ENCODE data around the gene CLDN4. TPM values are rescaled to one million over a fixed set of nuclear protein-coding genes. Genes with fewer than 3 reads are reported as not detected.

Gene CLDN4
- total RNA-seq, 1 donor from 2014 or later: not detected

DNA sequence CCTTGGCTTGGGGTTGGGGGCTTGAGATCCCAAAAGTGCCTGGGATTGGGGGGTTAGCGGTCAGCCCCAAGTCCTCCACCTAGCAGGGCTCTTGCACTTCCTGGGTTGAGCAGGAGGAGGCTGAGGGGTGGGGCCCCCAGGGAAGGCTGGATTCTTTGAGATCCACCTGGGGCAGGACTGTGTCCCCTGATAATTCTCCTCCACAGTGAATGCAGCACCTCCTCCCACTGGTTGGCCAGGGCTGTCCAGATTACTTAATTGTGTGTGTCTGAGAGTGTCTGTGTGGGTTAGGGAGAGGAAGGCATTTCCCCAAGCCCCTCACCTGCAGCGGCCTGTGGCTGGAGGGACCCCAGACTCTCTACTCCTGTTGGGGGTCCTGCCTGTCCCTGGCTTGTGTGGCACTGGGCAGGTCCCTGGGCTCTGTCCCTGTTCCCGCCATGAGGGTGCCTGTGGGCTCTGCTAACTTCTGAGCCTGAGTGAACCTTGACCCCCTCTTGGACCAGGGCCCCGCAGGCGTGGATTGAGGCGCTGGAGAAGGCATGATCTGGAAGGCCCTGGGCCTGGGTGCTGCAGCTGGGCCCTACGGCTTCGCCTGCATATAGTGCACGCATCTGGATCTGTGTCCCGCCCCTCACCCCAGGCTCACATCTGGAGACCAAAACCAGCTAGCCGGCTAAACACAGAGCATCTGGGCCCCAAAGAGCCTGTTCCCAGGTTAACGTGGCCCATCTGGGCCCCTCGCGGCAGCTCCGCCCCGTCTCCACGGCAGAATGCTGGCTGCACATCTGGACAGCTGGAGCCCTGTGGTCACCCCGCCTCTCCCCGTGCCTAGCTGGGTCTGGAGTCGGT is 40.6 kb downstream of the CLDN4 start:
- intact Hi-C loops (cut with micrococcal nuclease): no loop called here

DNA sequence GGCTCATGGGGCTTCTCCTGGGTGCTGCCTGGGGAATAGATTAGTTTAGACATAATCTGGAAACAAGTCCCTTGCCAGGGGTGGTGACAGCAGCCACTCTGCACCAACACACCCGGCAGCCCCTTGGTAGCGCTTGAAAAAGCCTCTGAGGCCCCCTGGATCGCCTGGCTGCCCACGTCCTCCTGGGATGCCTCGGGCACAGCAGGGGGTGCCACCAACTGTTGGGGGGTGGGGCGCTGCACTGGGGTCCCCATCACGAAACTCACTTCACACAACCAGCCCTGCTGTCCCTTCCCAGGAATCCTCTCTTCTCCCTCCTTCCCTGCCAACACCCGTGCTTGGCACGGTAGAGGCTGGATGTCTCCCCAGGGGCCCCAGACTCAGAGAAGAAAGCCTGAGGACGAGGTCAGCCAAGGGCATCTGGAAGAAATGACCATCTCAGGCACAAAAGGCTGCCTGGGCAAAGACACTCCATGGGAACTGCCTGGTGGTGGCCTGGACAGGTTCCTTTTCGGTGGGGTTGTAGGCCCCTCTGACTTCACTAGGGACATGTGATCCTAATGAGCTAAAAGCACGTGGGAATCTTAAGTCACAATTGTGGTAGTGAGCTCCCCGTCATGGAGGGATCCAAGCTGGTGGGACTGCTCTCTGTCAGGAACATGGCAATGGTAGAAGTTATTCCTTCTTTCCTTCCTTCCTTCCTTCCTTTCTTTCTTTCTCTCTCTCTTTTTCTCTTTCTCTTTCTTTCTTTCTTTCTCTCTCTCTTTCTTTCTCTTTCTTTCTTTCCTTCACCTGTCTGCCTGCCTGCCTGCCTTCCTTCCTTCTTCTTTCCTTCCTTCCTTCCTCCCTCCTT is 41.5 kb downstream of the CLDN4 start:
- intact Hi-C loops (cut with micrococcal nuclease): no loop called here

DNA sequence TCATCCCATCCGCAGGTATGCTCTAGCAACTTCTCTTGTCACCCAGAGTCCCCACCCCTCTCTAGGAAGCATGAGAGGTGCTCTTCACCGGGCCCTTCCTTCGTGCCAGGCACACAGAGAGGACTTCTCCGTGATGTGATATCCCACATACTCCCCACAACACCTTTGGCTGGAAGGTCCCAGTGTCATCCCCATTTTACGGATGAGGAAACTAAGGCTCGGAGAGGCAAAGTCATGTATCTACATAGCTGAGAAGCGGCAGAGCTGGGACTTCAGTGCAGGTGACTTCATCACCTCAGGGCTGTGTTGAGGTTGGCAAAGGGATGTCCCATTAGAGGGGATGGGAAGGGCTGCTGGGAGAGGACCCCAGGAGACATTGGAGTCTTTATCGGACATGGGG is 45.6 kb downstream of the CLDN4 start:
- intact Hi-C loops (cut with micrococcal nuclease): no loop called here

DNA sequence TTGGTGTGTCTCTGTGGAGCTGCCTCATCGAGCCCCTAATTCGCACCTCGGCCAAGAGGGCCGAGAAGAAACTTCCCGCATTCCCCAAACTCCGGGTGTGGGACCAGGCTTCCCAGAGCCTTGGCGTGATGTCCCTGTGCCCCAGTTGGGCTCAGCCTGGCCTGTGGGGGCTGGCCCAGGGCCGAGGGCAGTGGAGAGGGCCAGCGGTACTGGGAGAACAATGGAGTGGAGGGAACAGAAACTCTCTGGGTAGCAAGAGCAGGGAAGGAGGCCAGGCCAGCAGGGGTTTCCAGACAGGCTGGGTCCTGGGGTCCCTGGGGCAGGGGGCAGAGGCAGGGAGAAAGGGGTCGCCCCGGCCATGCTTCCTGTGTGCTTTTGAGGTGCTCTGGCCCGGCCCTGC is 46.2 kb downstream of the CLDN4 start:
- intact Hi-C loops (cut with micrococcal nuclease): no loop called here

DNA sequence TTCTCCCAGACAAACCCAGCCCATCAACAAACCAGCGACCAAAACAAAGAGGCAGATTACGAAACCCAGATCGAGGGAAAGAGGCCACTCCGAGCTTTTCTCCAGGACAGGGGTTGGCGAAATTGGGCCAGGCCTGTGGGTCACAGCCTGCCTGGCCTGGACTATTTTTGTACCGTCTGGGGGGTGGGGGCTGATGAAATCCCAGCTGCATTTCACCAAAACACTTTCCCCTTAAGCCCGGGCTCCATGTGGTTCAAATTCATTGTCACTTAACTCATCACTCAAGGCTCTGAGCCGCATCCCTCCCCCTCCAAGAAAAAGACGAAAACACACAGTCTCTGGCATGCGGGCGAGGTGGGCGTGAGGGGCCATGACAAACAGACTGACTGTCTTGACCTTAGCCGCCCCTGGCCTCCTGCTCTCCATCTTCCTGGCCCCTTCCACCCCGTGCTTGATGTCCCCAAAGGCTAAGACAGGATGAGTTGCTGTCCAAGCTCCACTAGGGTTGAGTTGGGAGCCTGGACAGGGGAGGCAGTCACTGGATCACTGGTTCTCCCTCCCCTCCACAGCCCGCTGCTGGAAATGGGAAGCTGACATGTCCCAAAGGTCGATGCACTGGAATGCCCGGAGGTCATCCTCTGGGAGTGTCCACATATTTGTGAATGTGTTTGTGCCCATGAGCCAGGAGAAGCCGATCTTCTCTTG is 49.3 kb downstream of the CLDN4 start:
- intact Hi-C loops (cut with micrococcal nuclease): no loop called here

DNA sequence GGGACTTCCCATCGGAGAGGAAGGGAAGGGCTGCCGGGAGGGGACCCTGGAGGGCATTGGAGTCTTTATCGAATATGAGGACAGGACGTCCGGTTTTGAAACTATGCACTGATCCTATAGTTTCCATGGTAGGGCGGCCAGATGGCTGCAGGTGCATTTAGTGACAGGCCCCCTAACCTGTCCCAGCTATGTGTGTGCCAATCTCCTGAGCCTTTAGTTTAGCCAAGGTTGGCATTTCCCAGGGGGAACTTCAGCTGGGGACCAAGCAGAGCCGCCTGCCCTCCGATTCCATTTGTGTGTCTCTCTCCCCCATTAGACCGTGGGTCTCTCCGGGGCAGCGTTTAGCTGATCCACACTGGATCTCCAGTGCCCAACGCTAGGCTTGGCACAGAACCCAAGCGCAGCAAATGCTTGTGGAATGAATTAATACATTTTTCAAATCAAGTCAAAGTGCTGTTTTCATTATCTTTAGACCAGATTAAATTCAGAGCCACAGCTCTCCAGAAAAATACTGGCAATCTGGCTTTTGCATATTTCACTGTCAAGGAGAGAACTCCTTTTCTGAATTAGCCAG is 50.0 kb downstream of the CLDN4 start:
- intact Hi-C loops (cut with micrococcal nuclease): no loop called here

DNA sequence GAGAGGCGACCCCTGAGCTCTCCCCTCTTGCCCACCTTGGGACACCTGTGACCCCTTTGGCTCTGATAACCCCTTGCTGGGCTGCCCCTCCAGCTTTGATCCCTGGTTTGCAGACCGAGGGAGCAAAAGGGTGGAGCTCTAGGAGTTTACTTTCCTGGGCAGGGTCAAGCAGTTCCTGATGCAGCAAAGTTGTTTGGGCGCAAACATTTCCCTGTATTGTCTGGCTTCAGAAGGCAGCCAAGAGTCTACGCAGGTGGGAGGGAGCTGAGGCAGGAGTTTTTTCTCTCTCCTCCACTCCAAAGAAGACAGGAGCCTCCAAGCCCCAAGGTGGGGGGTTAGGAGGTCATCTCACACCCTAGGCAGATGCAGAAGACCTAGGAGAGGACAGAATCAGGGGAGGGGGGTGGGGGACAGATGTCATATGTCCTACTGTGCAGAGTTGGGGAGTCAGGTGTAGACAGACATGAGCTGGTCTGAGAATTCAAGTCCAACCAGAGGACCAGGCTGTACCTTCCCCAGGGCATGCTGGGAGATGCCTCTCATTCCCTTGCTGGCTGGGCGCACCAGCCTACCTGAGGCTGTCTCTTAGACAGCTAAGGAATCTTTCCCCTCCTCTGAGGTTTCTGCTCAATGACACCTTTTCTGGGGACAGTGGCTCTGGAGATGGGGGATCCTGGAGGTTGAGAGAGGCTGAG is 50.7 kb downstream of the CLDN4 start:
- intact Hi-C loops (cut with micrococcal nuclease): no loop called here

DNA sequence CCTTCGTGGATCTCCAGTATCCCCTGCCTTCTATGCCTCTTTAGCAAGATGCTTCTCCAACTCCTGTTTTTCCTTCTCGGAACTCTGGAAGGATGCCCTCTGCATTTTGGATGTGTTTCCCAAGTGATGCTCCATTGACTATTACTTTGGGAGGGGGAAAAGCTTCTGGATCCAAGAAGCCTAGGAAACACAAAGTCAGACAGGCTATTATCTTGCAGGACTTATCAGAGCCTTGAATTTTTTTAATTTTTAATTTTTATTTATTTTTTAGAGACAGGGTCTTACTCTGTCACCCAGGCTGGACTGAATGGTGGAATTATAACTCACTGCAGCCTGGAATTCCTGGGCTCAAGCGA is 51.2 kb downstream of the CLDN4 start:
- intact Hi-C loops (cut with micrococcal nuclease): no loop called here

Other genes starting within 250 kb of the CLDN4 start
- gene MLXIPL, start 206.5 kb upstream of the CLDN4 start, total RNA-seq: not detected in 2 replicates
- 0.14 TPM in 1 of 2 replicates, not detected in the other for gene VPS37D, start 163.2 kb upstream of the CLDN4 start, total RNA-seq
- gene DNAJC30, start 147.5 kb upstream of the CLDN4 start, total RNA-seq: 7.5 and 8.5 TPM in 2 replicates
- 64.3 and 66.8 TPM in 2 replicates for gene BUD23, start 147.4 kb upstream of the CLDN4 start, total RNA-seq
- gene STX1A, start 111.3 kb upstream of the CLDN4 start, total RNA-seq: 8.7 and 10.0 TPM in 2 replicates
- gene ABHD11, start 92.2 kb upstream of the CLDN4 start, total RNA-seq: 15.5 and 17.9 TPM in 2 replicates
- gene CLDN3, start 60.7 kb upstream of the CLDN4 start, total RNA-seq: not detected in 2 replicates
- 2.6 and 2.7 TPM in 2 replicates for gene METTL27, start 11.5 kb downstream of the CLDN4 start, total RNA-seq
- not detected in 2 replicates for gene TMEM270, start 30.2 kb downstream of the CLDN4 start, total RNA-seq
- not detected in 2 replicates for gene ELN, start 197.2 kb downstream of the CLDN4 start, total RNA-seq